Cardiac muscle cell (in vitro differentiated cells and primary cell): ENCODE data around the gene ACE. TPM values are rescaled to one million over a fixed set of nuclear protein-coding genes. Genes with fewer than 3 reads are reported as not detected.
A peak's percentile ranks its signal among the peaks of the same experiment; 100 is the strongest.

Source experiments
- DNase-seq, 2 donors: peaks; one replicate each; pipeline versions ENCODE4 v3.0.0 to v3.0.0-alpha.2; 2010 to 2017; ENCODE audit warnings: low read depth in 1 of 2, low spot score in 1 of 2
- H3K27ac ChIP-seq: fragments of 200-600 bp; sonication (generic); 2 replicates; pipeline ENCODE4 v1.5.1; 2016
- H3K27me3 ChIP-seq: fragments of 200-600 bp; sonication (generic); 2 replicates; pipeline ENCODE4 v1.6.0; 2016; ENCODE audit warnings: control low read depth
- H3K36me3 ChIP-seq: fragments of 200-600 bp; sonication (generic); 2 replicates; pipeline ENCODE4 v1.5.1; 2016; ENCODE audit warnings: control low read depth
- H3K4me1 ChIP-seq: fragments of 200-600 bp; sonication (generic); 2 replicates; pipeline ENCODE4 v1.8.1; 2017; ENCODE audit warnings: low read depth, mild to moderate bottlenecking, mixed run types
- H3K4me3 ChIP-seq: fragments of 200-600 bp; sonication (generic); 2 replicates; pipeline ENCODE4 v1.5.1; 2016; ENCODE audit warnings: mild to moderate bottlenecking
- H3K9me3 ChIP-seq: fragments of 200-600 bp; sonication (generic); 2 replicates; pipeline ENCODE4 v1.5.1; 2017; ENCODE audit warnings: low read depth, mild to moderate bottlenecking, control low read depth
- CTCF ChIP-seq: IDR thresholded peaks from 2 replicates; pipeline ENCODE4 v1.5.1; 2012; ENCODE audit warnings: low read depth, mild to moderate bottlenecking, low read length
- polyA plus RNA-seq: library from polyadenylated mRNA; unstranded; fragments of >200 nt; fragmentation: Nextera tagmentation; extraction: Ambion mirVana; gene quantifications from 2 replicates; pipeline ENCODE4 v1.2.1, GENCODE V29; 2016
- total RNA-seq: library from RNA; depleted of rRNA; stranded (reverse); fragments of >200 nt; gene quantifications from 2 replicates; pipeline ENCODE4 v1.2.3, GENCODE V29; 2016

Gene ACE
- total and polyA plus RNA-seq, 2 experiments from 2014 or later = 1.8 to 3.2 TPM

- TF ChIP-seq CTCF = no peak
- Histone ChIP-seq H3K9me3 (no peaks in the 10 kb centered on the region), H3K4me3 (no peak overlapping the region), H3K27ac (no peak overlapping the region), H3K4me1 (no peaks in the 10 kb centered on the region), H3K36me3 (no peaks in the 10 kb centered on the region), H3K27me3 (peaks cover 11% of the 10 kb centered on the region)
- DNase-seq = peak in 1 of 2 donors; percentile 31
Measured at GRCh38 chr17:63474174-63474573, 2.7 kb upstream of the ACE start.

- Histone ChIP-seq H3K27me3 (peaks cover 11% of the 10 kb centered on the region), H3K4me1 (no peaks in the 10 kb centered on the region), H3K4me3 (no peak overlapping the region), H3K36me3 (no peaks in the 10 kb centered on the region), H3K27ac (no peak overlapping the region), H3K9me3 (no peaks in the 10 kb centered on the region)
- DNase-seq = no peak
- no peak for TF ChIP-seq CTCF
Measured at GRCh38 chr17:63474586-63475460, 2.0 kb upstream of the ACE start.

GRCh38 chr17:63475491-63476412, 1.1 kb upstream of the ACE start:
- Histone ChIP-seq H3K27me3 (peaks cover 11% of the 10 kb centered on the region), H3K27ac (no peak overlapping the region), H3K36me3 (no peaks in the 10 kb centered on the region), H3K4me1 (no peaks in the 10 kb centered on the region), H3K9me3 (no peaks in the 10 kb centered on the region), H3K4me3 (peak overlapping the region; percentile 54)
- DNase-seq = no peak
- TF ChIP-seq CTCF = no peak

- H3K27ac ChIP-seq = no peak overlapping the region
- no peaks in the 10 kb centered on the region for H3K9me3 ChIP-seq
- H3K36me3 ChIP-seq = no peaks in the 10 kb centered on the region
- H3K4me3 ChIP-seq = peak overlapping the region; percentile 54
- TF ChIP-seq CTCF = no peak
- peaks cover 11% of the 10 kb centered on the region for H3K27me3 ChIP-seq
- no peaks in the 10 kb centered on the region for H3K4me1 ChIP-seq
- DNase-seq = peak; percentile 38 to 70
Measured at GRCh38 chr17:63476459-63476853, 405 bp upstream of the ACE start.

GRCh38 chr17:63477480-63478440, 899 bp downstream of the ACE start:
- TF ChIP-seq CTCF = no peak
- peak overlapping the region; percentile 54 for H3K4me3 ChIP-seq
- DNase-seq = peak; percentile 18 to 36
- no peaks in the 10 kb centered on the region for H3K4me1 ChIP-seq
- peaks cover 11% of the 10 kb centered on the region for H3K27me3 ChIP-seq
- H3K36me3 ChIP-seq = no peaks in the 10 kb centered on the region
- H3K27ac ChIP-seq = no peak overlapping the region
- H3K9me3 ChIP-seq = no peaks in the 10 kb centered on the region
